Measurements from ENCODE around the gene DTNBP1. TPM values are rescaled to one million over a fixed set of nuclear protein-coding genes. Genes with fewer than 3 reads are reported as not detected.

Gene DTNBP1
- total and polyA plus RNA-seq, 2 of the 13 experiments (the other 11 are each of a cell fraction or from before 2014, with no cell fraction given), result 6.6 to 19.1 TPM

DNA sequence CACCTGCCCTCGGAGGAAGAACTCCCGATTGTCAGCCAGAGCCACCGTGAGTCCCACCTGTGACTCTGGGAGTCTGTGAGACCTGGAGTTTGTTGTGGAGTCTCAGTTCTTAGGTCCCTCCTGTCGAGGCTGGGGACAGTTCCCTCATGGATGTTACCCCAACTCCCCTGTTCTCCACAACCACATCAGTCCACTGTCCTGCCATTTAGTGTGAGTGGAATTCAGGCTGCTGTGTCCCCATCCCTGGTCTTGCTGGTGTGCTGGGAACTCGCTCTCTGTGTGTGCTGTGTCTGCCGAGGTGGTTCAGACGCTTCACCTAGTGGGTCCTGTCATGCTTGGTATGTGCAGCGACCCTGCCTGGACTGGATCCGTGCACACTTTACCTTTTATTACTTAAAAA, 163.2 kb downstream of the DTNBP1 start:
- Histone ChIP-seq H3K27ac (ENCODE audit: extremely low read length, insufficient read depth, low read length) (no peak overlapping the region), H4K20me1 (ENCODE audit: insufficient read depth, low read length) (no peaks in the 10 kb centered on the region), H3K27me3 (ENCODE audit: control insufficient read depth in 1 of 2, insufficient read depth in 2 of 2, low read length in 2 of 2) (no peaks in the 10 kb centered on the region), H3K4me1 (ENCODE audit: insufficient read depth, low read length) (peaks cover 13% of the 10 kb centered on the region), H3K9me3 (ENCODE audit: low read length) (no peaks in the 10 kb centered on the region), H3K4me2 (ENCODE audit: low read depth, low read length) (no peak overlapping the region), H3K9ac (ENCODE audit: insufficient read depth, low read depth, low read length) (no peak overlapping the region), H3K4me3 (replicated peaks in 1 of 3; ENCODE audit: insufficient read depth in 1 of 3, low read depth in 2 of 3, low read length in 3 of 3) (no peak overlapping the region), H2AFZ (ENCODE audit: low read length) (no peak overlapping the region), H3K36me3 (replicated peaks in 1 of 2; ENCODE audit: control insufficient read depth in 1 of 2, insufficient read depth in 2 of 2, low read length in 2 of 2) (peaks cover 32 to 47% of the 10 kb centered on the region in 2 experiments), H3K79me2 (ENCODE audit: insufficient read depth, low read length) (no peaks in the 10 kb centered on the region)
- WGBS (ENCODE audit: low lambda C conversion rate), result 98% methylated on average over 7 of the region's 9 CpGs
- CTCF ChIA-PET (ENCODE audit: low intra/inter-chr PET ratio, low total read pairs), result no interaction called here
- intact Hi-C loops (cut with micrococcal nuclease; ENCODE audit: unreplicated experiment) (no loop called here), in situ Hi-C loops (cut with HindIII; ENCODE audit: extremely low pct_ligation_motif_present, low pct_unique_long_range_greater_than_20kb) (loop anchor here (25.0 kb wide), 1 partner anchor 1287 kb away; no protein-coding TSS in a partner anchor)
- POLR2A ChIA-PET, result no interaction called here
- ATAC-seq, result no peak
- no peak for FAIRE-seq
- no peak for DNase-seq (ENCODE audit: low spot score)
- BruUV-seq (replicated peaks), result no TSS peak
- TF ChIP-seq SNAPC2 (CRISPR knock-in tag; IDR thresholded peaks at IDR 0.05), result no peak
- no peak for TF ChIP-seq JUND (CRISPR knock-in tag; IDR thresholded peaks at IDR 0.05)
- TF ChIP-seq ELF4 (CRISPR knock-in tag; IDR thresholded peaks at IDR 0.05; ENCODE audit: borderline replicate concordance), result no peak
- TF ChIP-seq, protein P1, sequence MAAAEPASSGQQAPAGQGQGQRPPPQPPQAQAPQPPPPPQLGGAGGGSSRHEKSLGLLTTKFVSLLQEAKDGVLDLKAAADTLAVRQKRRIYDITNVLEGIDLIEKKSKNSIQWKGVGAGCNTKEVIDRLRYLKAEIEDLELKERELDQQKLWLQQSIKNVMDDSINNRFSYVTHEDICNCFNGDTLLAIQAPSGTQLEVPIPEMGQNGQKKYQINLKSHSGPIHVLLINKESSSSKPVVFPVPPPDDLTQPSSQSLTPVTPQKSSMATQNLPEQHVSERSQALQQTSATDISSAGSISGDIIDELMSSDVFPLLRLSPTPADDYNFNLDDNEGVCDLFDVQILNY (CRISPR knock-in tag; conservative IDR thresholded peaks at IDR 0.05), result no peak
- no peak for TF ChIP-seq ATF7 (IDR thresholded peaks at IDR 0.05)
- no peak for TF ChIP-seq ATF7 (CRISPR knock-in tag; IDR thresholded peaks at IDR 0.05)
- TF ChIP-seq ZNF24 (IDR thresholded peaks at IDR 0.05), result no peak
- no peak for TF ChIP-seq HNRNPUL1 (IDR thresholded peaks at IDR 0.05; ENCODE audit: low read depth, low read length)
- TF ChIP-seq TGIF2 (CRISPR knock-in tag; IDR thresholded peaks at IDR 0.05), result no peak
- TF ChIP-seq HMG20A (CRISPR knock-in tag; IDR thresholded peaks at IDR 0.05; ENCODE audit: borderline replicate concordance), result no peak
- no peak for TF ChIP-seq TCF7L2 (IDR thresholded peaks at IDR 0.05; ENCODE audit: low read depth, low read length)
- TF ChIP-seq ARNT2 (CRISPR knock-in tag; IDR thresholded peaks at IDR 0.05; ENCODE audit: low read depth), result no peak
- no peak for TF ChIP-seq NR2F1 (CRISPR knock-in tag; IDR thresholded peaks at IDR 0.05)
- TF ChIP-seq RFX1 (IDR thresholded peaks at IDR 0.05), result no peak
- TF ChIP-seq ZNF530 (CRISPR knock-in tag; IDR thresholded peaks at IDR 0.05; ENCODE audit: low read depth), result no peak
- TF ChIP-seq PAX8 (CRISPR knock-in tag; IDR thresholded peaks at IDR 0.05; ENCODE audit: borderline replicate concordance), result no peak
- no peak for TF ChIP-seq TEAD2 (CRISPR knock-in tag; IDR thresholded peaks at IDR 0.05)
- TF ChIP-seq, protein P2, sequence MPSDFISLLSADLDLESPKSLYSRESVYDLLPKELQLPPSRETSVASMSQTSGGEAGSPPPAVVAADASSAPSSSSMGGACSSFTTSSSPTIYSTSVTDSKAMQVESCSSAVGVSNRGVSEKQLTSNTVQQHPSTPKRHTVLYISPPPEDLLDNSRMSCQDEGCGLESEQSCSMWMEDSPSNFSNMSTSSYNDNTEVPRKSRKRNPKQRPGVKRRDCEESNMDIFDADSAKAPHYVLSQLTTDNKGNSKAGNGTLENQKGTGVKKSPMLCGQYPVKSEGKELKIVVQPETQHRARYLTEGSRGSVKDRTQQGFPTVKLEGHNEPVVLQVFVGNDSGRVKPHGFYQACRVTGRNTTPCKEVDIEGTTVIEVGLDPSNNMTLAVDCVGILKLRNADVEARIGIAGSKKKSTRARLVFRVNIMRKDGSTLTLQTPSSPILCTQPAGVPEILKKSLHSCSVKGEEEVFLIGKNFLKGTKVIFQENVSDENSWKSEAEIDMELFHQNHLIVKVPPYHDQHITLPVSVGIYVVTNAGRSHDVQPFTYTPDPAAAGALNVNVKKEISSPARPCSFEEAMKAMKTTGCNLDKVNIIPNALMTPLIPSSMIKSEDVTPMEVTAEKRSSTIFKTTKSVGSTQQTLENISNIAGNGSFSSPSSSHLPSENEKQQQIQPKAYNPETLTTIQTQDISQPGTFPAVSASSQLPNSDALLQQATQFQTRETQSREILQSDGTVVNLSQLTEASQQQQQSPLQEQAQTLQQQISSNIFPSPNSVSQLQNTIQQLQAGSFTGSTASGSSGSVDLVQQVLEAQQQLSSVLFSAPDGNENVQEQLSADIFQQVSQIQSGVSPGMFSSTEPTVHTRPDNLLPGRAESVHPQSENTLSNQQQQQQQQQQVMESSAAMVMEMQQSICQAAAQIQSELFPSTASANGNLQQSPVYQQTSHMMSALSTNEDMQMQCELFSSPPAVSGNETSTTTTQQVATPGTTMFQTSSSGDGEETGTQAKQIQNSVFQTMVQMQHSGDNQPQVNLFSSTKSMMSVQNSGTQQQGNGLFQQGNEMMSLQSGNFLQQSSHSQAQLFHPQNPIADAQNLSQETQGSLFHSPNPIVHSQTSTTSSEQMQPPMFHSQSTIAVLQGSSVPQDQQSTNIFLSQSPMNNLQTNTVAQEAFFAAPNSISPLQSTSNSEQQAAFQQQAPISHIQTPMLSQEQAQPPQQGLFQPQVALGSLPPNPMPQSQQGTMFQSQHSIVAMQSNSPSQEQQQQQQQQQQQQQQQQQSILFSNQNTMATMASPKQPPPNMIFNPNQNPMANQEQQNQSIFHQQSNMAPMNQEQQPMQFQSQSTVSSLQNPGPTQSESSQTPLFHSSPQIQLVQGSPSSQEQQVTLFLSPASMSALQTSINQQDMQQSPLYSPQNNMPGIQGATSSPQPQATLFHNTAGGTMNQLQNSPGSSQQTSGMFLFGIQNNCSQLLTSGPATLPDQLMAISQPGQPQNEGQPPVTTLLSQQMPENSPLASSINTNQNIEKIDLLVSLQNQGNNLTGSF (CRISPR knock-in tag; IDR thresholded peaks at IDR 0.05), result no peak

Measured in HepG2 (cell line).